Prostate gland (tissue), 2 donors: ENCODE results near the gene CYP4V2. TPM values are rescaled to one million over a fixed set of nuclear protein-coding genes. Genes with fewer than 3 reads are reported as not detected.

Experiments used
- DNase-seq: peaks from one replicate; pipeline ENCODE4 v3.0.0-alpha.2; 2019; ENCODE audit warnings: low spot score
- H3K27ac ChIP-seq, 2 donors: fragments of 200-600 bp; sonication (generic); 2 replicates each; pipeline ENCODE4 v1.5.1; 2017 to 2019
- H3K27me3 ChIP-seq: fragments of 200-600 bp; sonication (generic); replicated peaks from 2 replicates; pipeline ENCODE4 v1.5.1; 2019; ENCODE audit not compliant: insufficient read depth
- H3K36me3 ChIP-seq, 2 donors: fragments of 200-600 bp; sonication (generic); 1 replicate in 1 of 2; 2 replicates in 1 of 2; pipeline versions ENCODE4 v1.5.1 to v1.8.1; 2017 to 2019
- H3K4me1 ChIP-seq: fragments of 200-600 bp; sonication (generic); replicated peaks from 2 replicates; pipeline ENCODE4 v1.5.1; 2019
- H3K4me3 ChIP-seq, 2 donors: fragments of 200-600 bp; sonication (generic); 2 replicates each; pipeline ENCODE4 v1.5.1; 2017 to 2019
- H3K9me3 ChIP-seq: fragments of 200-600 bp; sonication (generic); 2 replicates; pipeline ENCODE4 v1.5.1; 2017
- POLR2A ChIP-seq: fragments of 450-650 bp; IDR thresholded peaks from one replicate; pipeline ENCODE4 v1.6.1; 2016; ENCODE audit warnings: antibody characterized with exemption, mild to moderate bottlenecking
- POLR2AphosphoS5 ChIP-seq: sonication (generic); formaldehyde crosslinking; IDR thresholded peaks from one replicate; pipeline ENCODE4 v1.6.1; 2017; ENCODE audit warnings: antibody characterized with exemption
- WGBS: methylation state at CpG from one replicate; pipeline ENCODE4 v1.1.5; 2018; 5-methylcytosine and 5-hydroxymethylcytosine counted together
- intact Hi-C: fragments of 100-400 bp; cut with DNase I; formaldehyde crosslinking; loops from one replicate; pipeline ENCODE4 v1.14.2; 2022
- total RNA-seq, 2 donors: library from RNA; depleted of rRNA; stranded (reverse); fragments of >200 nt; gene quantifications; one replicate each; pipeline ENCODE4 v1.1.0, GENCODE V29; 2016
- TF ChIP-seq, protein P1 (sequence below), 4 experiments: fragments of 200-600 bp in 2 of 4; fragments of 450-650 bp in 2 of 4; sonication (generic) in 2 of 4; IDR thresholded peaks; 1 replicate in 3 of 4; 2 replicates in 1 of 4; pipeline ENCODE4 v1.5.1; 2016 to 2019; ENCODE audit warnings: antibody characterized with exemption in 4 of 4, mild to moderate bottlenecking in 2 of 4, moderate library complexity in 2 of 4

Gene CYP4V2
- total RNA-seq, 2 donors from 2014 or later: 23.5 to 40.2 TPM

- Histone ChIP-seq H3K4me3 (no peak overlapping the region), H3K36me3 (no peaks in the 10 kb centered on the region), H3K4me1 (no peaks in the 10 kb centered on the region), H3K27ac (no peak overlapping the region), H3K9me3 (no peaks in the 10 kb centered on the region), H3K27me3 (no peaks in the 10 kb centered on the region)
- no peak for DNase-seq
- 90% methylated on average over 8 of the region's 8 CpGs for WGBS
- TF ChIP-seq, protein P1, sequence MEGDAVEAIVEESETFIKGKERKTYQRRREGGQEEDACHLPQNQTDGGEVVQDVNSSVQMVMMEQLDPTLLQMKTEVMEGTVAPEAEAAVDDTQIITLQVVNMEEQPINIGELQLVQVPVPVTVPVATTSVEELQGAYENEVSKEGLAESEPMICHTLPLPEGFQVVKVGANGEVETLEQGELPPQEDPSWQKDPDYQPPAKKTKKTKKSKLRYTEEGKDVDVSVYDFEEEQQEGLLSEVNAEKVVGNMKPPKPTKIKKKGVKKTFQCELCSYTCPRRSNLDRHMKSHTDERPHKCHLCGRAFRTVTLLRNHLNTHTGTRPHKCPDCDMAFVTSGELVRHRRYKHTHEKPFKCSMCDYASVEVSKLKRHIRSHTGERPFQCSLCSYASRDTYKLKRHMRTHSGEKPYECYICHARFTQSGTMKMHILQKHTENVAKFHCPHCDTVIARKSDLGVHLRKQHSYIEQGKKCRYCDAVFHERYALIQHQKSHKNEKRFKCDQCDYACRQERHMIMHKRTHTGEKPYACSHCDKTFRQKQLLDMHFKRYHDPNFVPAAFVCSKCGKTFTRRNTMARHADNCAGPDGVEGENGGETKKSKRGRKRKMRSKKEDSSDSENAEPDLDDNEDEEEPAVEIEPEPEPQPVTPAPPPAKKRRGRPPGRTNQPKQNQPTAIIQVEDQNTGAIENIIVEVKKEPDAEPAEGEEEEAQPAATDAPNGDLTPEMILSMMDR (IDR thresholded peaks at IDR 0.05): no peak
- no peak for TF ChIP-seq POLR2AphosphoS5
- no peak for TF ChIP-seq POLR2A
- intact Hi-C loops: loop anchor here (5.0 kb wide), 1 partner anchor 135 kb away; the partner anchor contains the start of gene TLR3
These were observed 11.2 kb downstream of the CYP4V2 start for GRCh38 chr4:186202490-186203140.

DNA sequence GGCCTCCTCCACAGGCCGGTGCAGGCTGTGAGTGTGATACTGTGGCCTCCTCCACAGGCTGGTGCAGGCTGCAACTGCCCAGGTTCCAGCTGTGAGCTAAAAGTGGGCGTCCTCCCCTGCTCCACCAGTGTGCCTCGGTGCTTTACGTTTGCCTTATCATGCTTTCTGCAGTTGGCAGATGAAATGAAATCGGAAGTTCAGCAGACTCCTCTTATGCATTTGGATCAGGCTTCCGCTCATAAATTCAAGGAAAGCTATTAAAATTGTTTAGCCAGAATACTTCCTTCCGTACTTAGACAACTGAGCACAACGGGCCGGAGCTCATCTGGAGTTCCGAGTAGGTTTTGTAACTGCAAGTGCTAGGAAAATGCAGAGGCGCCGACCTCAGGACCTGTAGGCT lies 12.0 kb downstream of the CYP4V2 start:
- H3K27ac ChIP-seq: peak overlapping the region in 1 of 2 donors; percentile 66
- H3K9me3 ChIP-seq: no peaks in the 10 kb centered on the region
- H3K4me3 ChIP-seq: no peak overlapping the region
- 7% methylated on average over 12 of the region's 12 CpGs for WGBS
- no peak for DNase-seq
- H3K27me3 ChIP-seq: no peaks in the 10 kb centered on the region
- intact Hi-C loops: loop anchor here (5.0 kb wide), 1 partner anchor 136 kb away; the partner anchor contains the start of gene TLR3
- no peaks in the 10 kb centered on the region for H3K36me3 ChIP-seq
- no peaks in the 10 kb centered on the region for H3K4me1 ChIP-seq
- TF ChIP-seq POLR2AphosphoS5 (no peak), POLR2A (no peak)
- TF ChIP-seq, protein P1 (IDR thresholded peaks at IDR 0.05): no peak

DNA sequence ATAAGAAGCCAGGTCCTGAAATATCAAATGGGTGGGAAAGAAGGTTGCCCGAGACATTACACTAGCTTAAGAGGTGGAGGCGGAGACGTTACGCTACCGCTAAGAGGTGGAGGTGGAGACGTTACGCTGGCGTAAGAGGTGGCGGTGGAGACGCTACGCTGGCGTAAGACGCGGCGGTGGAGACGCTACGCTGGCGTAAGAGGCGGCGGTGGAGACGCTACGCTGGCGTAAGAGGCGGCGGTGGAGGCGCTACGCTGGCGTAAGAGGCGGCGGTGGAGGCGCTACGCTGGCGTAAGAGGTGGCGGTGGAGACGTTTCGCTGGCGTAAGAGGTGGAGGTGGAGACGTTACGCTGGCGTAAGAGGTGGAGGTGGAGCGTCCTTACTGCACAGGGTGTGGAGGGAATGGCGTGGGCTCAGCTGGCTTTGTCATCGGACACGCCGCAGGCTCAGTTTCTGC lies 12.8 kb downstream of the CYP4V2 start:
- no peak for DNase-seq
- H3K27ac ChIP-seq: peak overlapping the region in 1 of 2 donors; percentile 66
- H3K27me3 ChIP-seq: no peaks in the 10 kb centered on the region
- TF ChIP-seq, protein P1 (IDR thresholded peaks at IDR 0.05): no peak
- TF ChIP-seq POLR2A: no peak
- no peak for TF ChIP-seq POLR2AphosphoS5
- 53% methylated on average over 45 of the region's 45 CpGs for WGBS
- intact Hi-C loops: loop anchor here (5.0 kb wide), 1 partner anchor 137 kb away; the partner anchor contains the start of gene TLR3
- no peaks in the 10 kb centered on the region for H3K36me3 ChIP-seq
- H3K4me1 ChIP-seq: no peaks in the 10 kb centered on the region
- H3K9me3 ChIP-seq: no peaks in the 10 kb centered on the region
- peak overlapping the region in 1 of 2 donors; percentile 19 for H3K4me3 ChIP-seq

- WGBS: 46% methylated on average over 13 of the region's 13 CpGs
- Histone ChIP-seq H3K4me1 (no peaks in the 10 kb centered on the region), H3K36me3 (no peaks in the 10 kb centered on the region), H3K9me3 (no peaks in the 10 kb centered on the region), H3K27me3 (no peaks in the 10 kb centered on the region), H3K4me3 (peak overlapping the region in 1 of 2 donors; percentile 19), H3K27ac (peak overlapping the region in 1 of 2 donors; percentile 66)
- no peak for DNase-seq
- TF ChIP-seq, protein P1 (IDR thresholded peaks at IDR 0.05): no peak
- TF ChIP-seq POLR2A: no peak
- TF ChIP-seq POLR2AphosphoS5: no peak
- intact Hi-C loops: loop anchor here (5.0 kb wide), 1 partner anchor 137 kb away; the partner anchor contains the start of gene TLR3
These were observed 13.3 kb downstream of the CYP4V2 start for GRCh38 chr4:186204686-186205085.

DNA sequence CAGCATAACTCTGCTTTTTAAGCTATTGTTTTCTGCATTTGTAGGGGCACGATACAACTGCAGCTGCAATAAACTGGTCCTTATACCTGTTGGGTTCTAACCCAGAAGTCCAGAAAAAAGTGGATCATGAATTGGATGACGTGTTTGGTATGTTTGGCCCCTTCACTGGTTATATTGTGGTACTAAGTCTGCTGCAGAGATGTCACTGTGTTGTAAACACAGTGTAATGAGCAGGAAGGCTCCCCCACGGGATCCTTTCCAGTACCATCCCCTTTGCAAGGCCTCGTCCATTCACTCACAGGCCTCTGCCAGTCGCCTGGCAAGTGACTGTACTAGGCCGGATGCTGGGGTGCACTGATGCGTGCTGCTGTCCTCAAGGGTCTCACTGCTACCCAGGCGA lies 13.8 kb downstream of the CYP4V2 start:
- Histone ChIP-seq H3K27me3 (no peaks in the 10 kb centered on the region), H3K9me3 (no peaks in the 10 kb centered on the region), H3K4me3 (no peak overlapping the region), H3K36me3 (no peaks in the 10 kb centered on the region), H3K4me1 (no peaks in the 10 kb centered on the region), H3K27ac (no peak overlapping the region)
- DNase-seq: no peak
- WGBS: 61% methylated on average over 8 of the region's 8 CpGs
- TF ChIP-seq POLR2A: no peak
- TF ChIP-seq, protein P1 (IDR thresholded peaks at IDR 0.05): no peak
- intact Hi-C loops: no loop called here
